Endothelial cell of umbilical vein (primary cell): Measurements from ENCODE around the gene TOP2A. TPM values are rescaled to one million over a fixed set of nuclear protein-coding genes. Genes with fewer than 3 reads are reported as not detected.

Experiments
- BruUV-seq: library from RNA; stranded (reverse); fragments of 400-500 nt; replicated peaks from 2 replicates; lab custom pipeline; 2021; lab: Mats Ljungman, UMichigan
- CTCF ChIA-PET: fragments of 300-600, 350-600 bp; sonication (Branson Sonifier 250); formaldehyde crosslinking; loops from one replicate; lab custom pipeline; 2021; ENCODE audit warnings: antibody characterized with exemption, inconsistent platforms; lab: Charles Lee
- POLR2A ChIA-PET: fragments of 300-600, 350-600 bp; sonication (Branson Sonifier 250); formaldehyde crosslinking; loops from one replicate; lab custom pipeline; 2021; ENCODE audit warnings: antibody characterized with exemption, inconsistent platforms; lab: Charles Lee
- DNase-seq: peaks from one replicate; pipeline ENCODE4 v3.0.0-alpha.2; 2011; ENCODE audit warnings: low read depth, low spot score
- FAIRE-seq: peaks from 2 replicates; lab custom pipeline; 2011; peaks lifted over from hg19 to GRCh38; lab: Jason Lieb, UNC
- H2AFZ ChIP-seq: 2 replicates; pipeline ENCODE4 v1.6.0; 2012; ENCODE audit warnings: low read depth, low read length, control low read depth, inconsistent platforms
- H3K27ac ChIP-seq: 2 replicates; pipeline ENCODE4 v1.5.1; 2011; ENCODE audit warnings: low read depth, mild to moderate bottlenecking, control low read depth, low read length, moderate library complexity; ENCODE audit not compliant: insufficient read depth
- H3K27me3 ChIP-seq, 2 experiments: 2 replicates each; pipeline versions ENCODE4 v1.6.0 to v1.6.1; 2011; ENCODE audit warnings: low read length in 2 of 2, mixed read lengths in 1 of 2; ENCODE audit not compliant: control insufficient read depth in 2 of 2, insufficient read depth in 2 of 2
- H3K36me3 ChIP-seq, 2 experiments: 2 replicates in 1 of 2; 3 replicates in 1 of 2; pipeline ENCODE4 v1.5.1; 2011; ENCODE audit warnings: low read length in 2 of 2, mild to moderate bottlenecking in 1 of 2, moderate library complexity in 1 of 2; ENCODE audit not compliant: control insufficient read depth in 2 of 2, insufficient read depth in 2 of 2; ENCODE audit errors: extremely low read depth in 1 of 2
- H3K4me1 ChIP-seq: 3 replicates; pipeline ENCODE4 v1.5.1; 2011; ENCODE audit warnings: mild to moderate bottlenecking, low read length; ENCODE audit not compliant: control insufficient read depth, insufficient read depth; ENCODE audit errors: extremely low read depth
- H3K4me2 ChIP-seq: 2 replicates; pipeline ENCODE4 v1.6.1; 2011; ENCODE audit warnings: low read length, control low read depth, mixed read lengths; ENCODE audit not compliant: insufficient read depth
- H3K4me3 ChIP-seq, 3 experiments: fragments of 200-600 bp in 1 of 3; sonication (generic), shearing (Covaris generic) in 1 of 3; replicated peaks in 1 of 3; 2 replicates each; pipeline ENCODE4 v1.5.1; 2011 to 2016; ENCODE audit warnings: control low read depth in 3 of 3, low read length in 3 of 3, mild to moderate bottlenecking in 2 of 3, inconsistent platforms in 1 of 3, low read depth in 1 of 3, moderate library complexity in 1 of 3; ENCODE audit not compliant: insufficient read depth in 1 of 3
- H3K79me2 ChIP-seq: 2 replicates; pipeline ENCODE4 v1.6.0; 2012; ENCODE audit warnings: low read length, inconsistent platforms; ENCODE audit not compliant: control insufficient read depth, insufficient read depth
- H3K9ac ChIP-seq: replicated peaks from 2 replicates; pipeline ENCODE3; 2011; ENCODE audit warnings: low read length, control low read depth; ENCODE audit not compliant: insufficient read depth; ENCODE audit errors: extremely low read depth
- H3K9me1 ChIP-seq: replicated peaks from 3 replicates; pipeline ENCODE4 v1.6.0; 2011; ENCODE audit warnings: mild to moderate bottlenecking, low read length; ENCODE audit not compliant: control insufficient read depth, insufficient read depth; ENCODE audit errors: extremely low read depth
- H3K9me3 ChIP-seq: replicated peaks from 2 replicates; pipeline ENCODE4 v1.5.1; 2012; ENCODE audit warnings: low read length, inconsistent platforms; ENCODE audit not compliant: control insufficient read depth, insufficient read depth
- H4K20me1 ChIP-seq: replicated peaks from 2 replicates; pipeline ENCODE3; 2011; ENCODE audit warnings: mild to moderate bottlenecking, low read length; ENCODE audit not compliant: control insufficient read depth, insufficient read depth; ENCODE audit errors: extremely low read depth
- EZH2 ChIP-seq: IDR thresholded peaks from 2 replicates; pipeline ENCODE4 v1.6.1; 2012; ENCODE audit warnings: borderline replicate concordance, low read depth, mild to moderate bottlenecking, moderate library complexity, low read length, inconsistent platforms; ENCODE audit not compliant: severe bottlenecking
- FOS ChIP-seq: IDR thresholded peaks from 2 replicates; pipeline ENCODE4 v1.6.1; 2011; ENCODE audit warnings: mild to moderate bottlenecking, low read length, moderate library complexity, borderline replicate concordance; ENCODE audit not compliant: insufficient read depth
- GATA2 ChIP-seq: IDR thresholded peaks from 2 replicates; pipeline ENCODE4 v1.7.0; 2011; ENCODE audit warnings: low read depth, mild to moderate bottlenecking, moderate library complexity, mixed read lengths, low read length; ENCODE audit not compliant: insufficient read length, insufficient read depth
- JUN ChIP-seq: IDR thresholded peaks from 2 replicates; pipeline ENCODE4 v1.6.1; 2011; ENCODE audit warnings: borderline replicate concordance, low read depth; ENCODE audit not compliant: insufficient read length, insufficient read depth
- MYC ChIP-seq: IDR thresholded peaks from one replicate; pipeline ENCODE4 v1.6.1; 2011; ENCODE audit warnings: mild to moderate bottlenecking, low read depth, low read length
- POLR2A ChIP-seq: IDR thresholded peaks from 2 replicates; pipeline ENCODE4 v1.6.1; 2012; ENCODE audit warnings: low read depth, mild to moderate bottlenecking, control low read depth, low read length
- POLR2AphosphoS5 ChIP-seq: IDR thresholded peaks from 2 replicates; pipeline ENCODE4 v1.6.1; 2012; ENCODE audit warnings: low read depth, mild to moderate bottlenecking, control low read depth, low read length, moderate library complexity; ENCODE audit not compliant: insufficient read depth
- dilution Hi-C: fragments of 300-500 bp; cut with MboI; formaldehyde crosslinking; loops from one replicate; pipeline ENCODE4 v1.15.0; 2019; ENCODE audit warnings: low sequenced_read_pairs; ENCODE audit not compliant: extremely low pct_ligation_motif_present
- intact Hi-C: fragments of 100-400 bp; cut with micrococcal nuclease; formaldehyde crosslinking; loops from one replicate; pipeline ENCODE4 v1.10.0; 2022
- polyA plus RNA-seq, 4 experiments: library from polyadenylated mRNA; depleted of rRNA in 3 of 4; stranded (reverse) in 3 of 4; unstranded in 1 of 4; fragments of >200 nt; gene quantifications; 2 replicates each; pipeline versions ENCODE4 v1.2.1 to v1.2.3, GENCODE V29; 2011 to 2012; ENCODE audit warnings: missing spikeins in 1 of 4
- total RNA-seq: library from RNA; stranded (reverse); gene quantifications from 2 replicates; pipeline ENCODE4 v1.2.3, GENCODE V29; 2021
- TF ChIP-seq, protein P1 (sequence below), 2 donors: IDR thresholded peaks; 1 replicate in 1 of 2; 2 replicates in 1 of 2; pipeline ENCODE4 v1.5.1; 2011; ENCODE audit warnings: low read length in 2 of 2, mild to moderate bottlenecking in 2 of 2, moderate library complexity in 2 of 2, control low read depth in 1 of 2, inconsistent platforms in 1 of 2, low read depth in 1 of 2; ENCODE audit not compliant: insufficient read depth in 1 of 2; ENCODE audit errors: extremely low read depth in 1 of 2
- TF ChIP-seq, protein P2 (sequence below): IDR thresholded peaks from 2 replicates; pipeline ENCODE4 v1.6.1; 2011; ENCODE audit not compliant: insufficient read depth, insufficient read length

TOP2A gene
- total and polyA plus RNA-seq, 2 donors (not counting 3 experiments of a cell fraction or from before 2014, with no cell fraction given), result 31.3 to 160 TPM

DNA sequence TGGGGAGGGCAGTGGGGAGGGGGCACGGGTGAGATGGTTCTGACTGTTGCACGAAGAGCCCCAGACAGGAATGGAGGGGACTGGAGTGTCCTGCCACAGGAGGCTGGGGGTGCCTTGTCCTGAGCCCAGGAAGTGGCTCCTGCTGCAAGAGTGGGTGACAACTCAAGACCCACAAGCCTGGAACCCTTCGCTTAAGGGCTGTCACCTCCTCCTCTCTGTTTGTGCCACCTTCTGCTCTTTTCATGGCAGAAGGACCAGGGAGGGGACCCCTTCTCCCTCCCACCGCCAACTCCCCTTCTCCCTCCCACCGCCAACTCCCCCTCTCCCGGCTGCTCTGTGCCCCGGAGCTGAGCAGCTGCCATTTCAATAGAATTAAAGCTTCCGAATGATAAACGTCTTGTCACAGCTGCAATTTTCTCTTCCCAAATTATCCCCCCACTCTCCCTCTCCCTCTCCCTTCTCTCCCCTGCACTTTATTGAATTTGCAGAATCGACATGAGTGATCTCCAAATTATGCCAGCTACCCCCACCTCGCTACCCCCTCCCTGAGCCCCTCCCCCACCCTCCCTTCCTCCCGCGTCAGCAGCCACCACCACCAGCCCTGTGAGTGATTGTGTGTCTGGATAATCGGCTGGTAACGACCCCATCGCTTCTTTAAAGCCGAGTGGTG is 66.9 kb downstream of the TOP2A start:
- intact Hi-C loops, result no loop called here

More for the DNA sequence above, 66.9 kb downstream of the TOP2A start:
- no TSS peak for BruUV-seq
- Histone ChIP-seq H3K27me3 (no peaks in the 10 kb centered on the region), H3K4me3 (no peak overlapping the region), H3K9me3 (no peaks in the 10 kb centered on the region), H3K9me1 (no peaks in the 10 kb centered on the region), H2AFZ (no peak overlapping the region), H3K36me3 (peaks cover 6 to 46% of the 10 kb centered on the region in 2 experiments), H3K27ac (peak overlapping the region; percentile 6), H3K79me2 (peaks cover 45% of the 10 kb centered on the region), H3K4me1 (peaks cover 45% of the 10 kb centered on the region), H3K9ac (no peak overlapping the region), H4K20me1 (no peaks in the 10 kb centered on the region), H3K4me2 (no peak overlapping the region)
- no peak for DNase-seq
- no peak for FAIRE-seq
- ChIA-PET CTCF (interaction anchor here (1.2 to 18.3 kb wide), 4 partner anchors 32 to 209 kb away, joined by 3 to 530 read pairs (median 4); partner anchors contain the start of gene RARA), POLR2A (no interaction called here)
- no peak for TF ChIP-seq POLR2A
- TF ChIP-seq MYC, result no peak
- TF ChIP-seq, protein P1, sequence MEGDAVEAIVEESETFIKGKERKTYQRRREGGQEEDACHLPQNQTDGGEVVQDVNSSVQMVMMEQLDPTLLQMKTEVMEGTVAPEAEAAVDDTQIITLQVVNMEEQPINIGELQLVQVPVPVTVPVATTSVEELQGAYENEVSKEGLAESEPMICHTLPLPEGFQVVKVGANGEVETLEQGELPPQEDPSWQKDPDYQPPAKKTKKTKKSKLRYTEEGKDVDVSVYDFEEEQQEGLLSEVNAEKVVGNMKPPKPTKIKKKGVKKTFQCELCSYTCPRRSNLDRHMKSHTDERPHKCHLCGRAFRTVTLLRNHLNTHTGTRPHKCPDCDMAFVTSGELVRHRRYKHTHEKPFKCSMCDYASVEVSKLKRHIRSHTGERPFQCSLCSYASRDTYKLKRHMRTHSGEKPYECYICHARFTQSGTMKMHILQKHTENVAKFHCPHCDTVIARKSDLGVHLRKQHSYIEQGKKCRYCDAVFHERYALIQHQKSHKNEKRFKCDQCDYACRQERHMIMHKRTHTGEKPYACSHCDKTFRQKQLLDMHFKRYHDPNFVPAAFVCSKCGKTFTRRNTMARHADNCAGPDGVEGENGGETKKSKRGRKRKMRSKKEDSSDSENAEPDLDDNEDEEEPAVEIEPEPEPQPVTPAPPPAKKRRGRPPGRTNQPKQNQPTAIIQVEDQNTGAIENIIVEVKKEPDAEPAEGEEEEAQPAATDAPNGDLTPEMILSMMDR (IDR thresholded peaks at IDR 0.05; ENCODE audit: extremely low read depth in 1 of 2, insufficient read depth in 1 of 2, low read depth in 1 of 2, low read length in 2 of 2), result no peak
- TF ChIP-seq, protein P2, sequence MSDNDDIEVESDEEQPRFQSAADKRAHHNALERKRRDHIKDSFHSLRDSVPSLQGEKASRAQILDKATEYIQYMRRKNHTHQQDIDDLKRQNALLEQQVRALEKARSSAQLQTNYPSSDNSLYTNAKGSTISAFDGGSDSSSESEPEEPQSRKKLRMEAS, result no peak
- TF ChIP-seq FOS, result no peak
- no peak for TF ChIP-seq EZH2
- TF ChIP-seq JUN, result no peak
- no peak for TF ChIP-seq GATA2
- no peak for TF ChIP-seq POLR2AphosphoS5
- dilution Hi-C loops, result no loop called here
